SK-MEL-5 (cell line): ENCODE results near the gene DNAJC24. TPM values are rescaled to one million over a fixed set of nuclear protein-coding genes. Genes with fewer than 3 reads are reported as not detected.

Experiments
- DNase-seq: peaks from one replicate; pipeline ENCODE4 v3.0.0-alpha.2; 2016; ENCODE audit warnings: low read depth, low spot score
- in situ Hi-C: cut with HindIII; loops from 2 replicates; pipeline ENCODE4 v1.10.0; 2016; ENCODE audit warnings: low sequenced_read_pairs, high pct_unique_total_duplicates, low pct_unique_long_range_greater_than_20kb
- total RNA-seq: library from RNA; depleted of rRNA; stranded (reverse); fragments of >200 nt; shearing (Covaris generic); gene quantifications from 2 replicates; pipeline ENCODE4 v1.2.3, GENCODE V29; 2014; rRNA removed

The DNAJC24 gene
- total RNA-seq, 1 experiment from 2014 or later, result 19.4 TPM

DNA sequence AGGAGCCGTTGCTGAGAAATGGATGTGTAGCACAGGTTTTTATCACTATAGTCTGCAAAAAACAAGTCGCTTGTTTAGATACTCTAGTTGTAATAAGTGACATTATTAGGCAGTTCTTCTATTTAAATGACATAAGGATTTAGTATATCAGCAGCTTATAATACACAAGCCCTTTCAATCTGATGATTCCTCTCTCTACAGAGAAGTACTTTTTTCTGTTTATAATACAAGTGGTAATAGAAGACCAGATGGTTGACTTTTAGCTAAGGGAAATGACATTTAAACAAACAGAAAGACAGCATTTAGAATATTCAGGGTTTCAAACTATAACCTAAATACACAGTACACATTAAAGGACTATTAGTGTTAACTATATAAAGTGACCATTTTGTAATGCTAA lies 79.4 kb downstream of the DNAJC24 start:
- DNase-seq, result no peak
- in situ Hi-C loops, result no loop called here

GRCh38 chr11:31450841-31451240 lies 81.2 kb downstream of the DNAJC24 start:
- no peak for DNase-seq
- in situ Hi-C loops, result no loop called here

DNA sequence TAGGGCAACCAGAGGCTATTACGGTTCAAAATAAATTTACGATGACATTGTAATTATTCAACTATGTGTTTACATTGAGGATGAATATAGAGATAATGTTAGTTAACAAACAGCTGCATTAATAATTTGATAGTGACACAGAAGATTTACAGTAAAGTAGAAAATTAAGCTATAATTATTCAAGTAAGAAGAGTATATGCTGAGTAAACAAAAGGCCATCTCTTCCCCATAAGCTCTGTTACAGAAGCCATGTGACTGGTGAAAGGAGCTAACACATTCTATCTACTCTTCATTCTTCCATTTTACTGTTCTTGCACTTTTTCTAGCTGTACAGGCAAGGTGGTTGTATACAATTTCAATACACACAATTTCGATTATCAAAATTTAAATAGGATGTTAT lies 85.5 kb downstream of the DNAJC24 start:
- in situ Hi-C loops, result no loop called here
- no peak for DNase-seq

DNA sequence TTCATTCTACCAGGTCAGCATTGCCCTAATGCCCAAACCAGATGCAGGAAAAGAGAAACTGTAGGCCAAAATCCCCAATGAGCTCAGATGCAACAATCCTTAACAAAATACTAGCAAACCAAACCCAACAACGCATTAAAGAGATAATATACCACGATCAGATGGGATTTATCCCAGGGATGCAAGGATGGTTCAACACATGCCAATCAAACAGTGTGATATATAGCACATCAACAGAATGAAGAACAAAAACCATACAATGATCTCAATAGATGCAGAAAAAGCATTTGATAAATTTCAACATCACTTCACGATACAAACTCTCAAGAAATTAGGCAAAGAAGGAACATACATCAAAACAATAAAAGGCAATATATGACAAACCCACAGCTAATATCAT lies 94.8 kb downstream of the DNAJC24 start:
- in situ Hi-C loops, result no loop called here
- no peak for DNase-seq

- DNase-seq, result no peak
- in situ Hi-C loops, result no loop called here
Observed at GRCh38 chr11:31474083-31474482, 104.4 kb downstream of the DNAJC24 start.

- DNase-seq, result no peak
- in situ Hi-C loops, result no loop called here
Observed at GRCh38 chr11:31477528-31478222, 108.0 kb downstream of the DNAJC24 start.

- in situ Hi-C loops, result no loop called here
- no peak for DNase-seq
Observed at GRCh38 chr11:31478223-31478590, 108.5 kb downstream of the DNAJC24 start.

- DNase-seq, result no peak
- in situ Hi-C loops, result no loop called here
Observed at GRCh38 chr11:31479066-31479465, 109.4 kb downstream of the DNAJC24 start.

DNA sequence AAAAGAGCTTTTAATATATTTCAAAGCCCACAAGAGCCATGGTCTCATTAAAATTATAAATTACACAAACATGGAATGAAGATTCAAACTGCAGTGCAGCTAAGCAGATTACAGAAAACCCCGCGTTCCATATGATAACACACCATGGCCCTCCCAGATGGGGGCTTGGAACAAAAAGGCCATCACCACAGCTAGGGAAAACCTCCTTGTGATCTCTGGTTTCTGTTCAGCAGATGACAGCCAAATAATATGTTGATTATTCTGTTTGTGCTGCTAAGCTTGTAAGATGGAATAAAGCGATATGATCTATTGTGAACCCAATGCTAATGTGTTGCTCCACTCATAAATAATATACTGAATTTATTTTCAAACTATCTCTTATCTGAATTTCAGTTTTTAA lies 111.3 kb downstream of the DNAJC24 start:
- no peak for DNase-seq
- in situ Hi-C loops, result no loop called here

Other genes starting within 250 kb of the DNAJC24 start
- 0.11 TPM in 1 of 2 replicates, not detected in the other for gene DCDC1, start 121 bp upstream of the DNAJC24 start, total RNA-seq
- gene IMMP1L, start 139.8 kb downstream of the DNAJC24 start, total RNA-seq, result 16.0 and 22.1 TPM in 2 replicates
- gene ELP4, start 139.9 kb downstream of the DNAJC24 start, total RNA-seq, result 18.5 and 21.5 TPM in 2 replicates